Subcutaneous adipose tissue (tissue), 4 donors: ENCODE results near the gene DTWD1. TPM values are rescaled to one million over a fixed set of nuclear protein-coding genes. Genes with fewer than 3 reads are reported as not detected.

Experiments used
- CTCF ChIP-seq: fragments of 450-650 bp; IDR thresholded peaks from one replicate; pipeline ENCODE4 v1.5.1; 2016; ENCODE audit warnings: low read depth, mild to moderate bottlenecking, control low read depth, antibody characterized with exemption, moderate library complexity
- total RNA-seq, 4 donors: library from RNA; depleted of rRNA; stranded (reverse); fragments of >200 nt; gene quantifications; one replicate each; pipeline ENCODE4 v1.1.0, GENCODE V29; 2016

The DTWD1 gene
- total RNA-seq, 4 donors from 2014 or later: 15.3 to 48.9 (median 34.8) TPM

- no peak for TF ChIP-seq CTCF
Observed at GRCh38 chr15:49646891-49647290, 26.0 kb downstream of the DTWD1 start.

GRCh38 chr15:49649987-49650386 lies 29.1 kb downstream of the DTWD1 start:
- TF ChIP-seq CTCF: no peak

- no peak for TF ChIP-seq CTCF
Observed at GRCh38 chr15:49650676-49651075, 29.8 kb downstream of the DTWD1 start.

- no peak for TF ChIP-seq CTCF
Observed at GRCh38 chr15:49652922-49653321, 32.1 kb downstream of the DTWD1 start.

- TF ChIP-seq CTCF: no peak
Observed at GRCh38 chr15:49656734-49657133, 35.9 kb downstream of the DTWD1 start.

GRCh38 chr15:49664716-49665115 lies 43.9 kb downstream of the DTWD1 start:
- no peak for TF ChIP-seq CTCF

- TF ChIP-seq CTCF: no peak
Observed at GRCh38 chr15:49669288-49669687, 48.4 kb downstream of the DTWD1 start.

- no peak for TF ChIP-seq CTCF
Observed at GRCh38 chr15:49673861-49674260, 53.0 kb downstream of the DTWD1 start.
